Bronchial epithelial cell (primary cell): ENCODE measurements around the gene BOK. TPM values are rescaled to one million over a fixed set of nuclear protein-coding genes. Genes with fewer than 3 reads are reported as not detected.
A peak's percentile ranks its signal among the peaks of the same experiment; 100 is the strongest.

Experiments
- DNase-seq: peaks from one replicate; pipeline ENCODE4 v3.0.0-alpha.2; 2010; ENCODE audit warnings: low read depth
- FAIRE-seq: peaks from 2 replicates; lab custom pipeline; 2011; peaks lifted over from hg19 to GRCh38; lab: Jason Lieb, UNC
- H3K27me3 ChIP-seq: 2 replicates; pipeline ENCODE4 v1.5.1; 2011; ENCODE audit warnings: low read length; ENCODE audit not compliant: control insufficient read depth, insufficient read depth
- H3K36me3 ChIP-seq: 2 replicates; pipeline ENCODE4 v1.5.1; 2011; ENCODE audit warnings: low read length; ENCODE audit not compliant: control insufficient read depth, insufficient read depth
- H3K4me3 ChIP-seq: 2 replicates; pipeline ENCODE4 v1.5.1; 2011; ENCODE audit warnings: mild to moderate bottlenecking, low read depth, low read length, control low read depth
- CTCF ChIP-seq: IDR thresholded peaks from 2 replicates; pipeline ENCODE4 v1.5.1; 2011; ENCODE audit warnings: mild to moderate bottlenecking, moderate library complexity, low read length, control low read depth, inconsistent platforms; ENCODE audit not compliant: insufficient read depth, severe bottlenecking
- total RNA-seq: library from RNA; depleted of rRNA; stranded (reverse); fragments of >200 nt; gene quantifications from 2 replicates; pipeline ENCODE4 v1.2.1, GENCODE V29; 2014

The BOK gene
- total RNA-seq, 1 donor from 2014 or later = 19.5 TPM

- peaks cover 6% of the 10 kb centered on the region for H3K36me3 ChIP-seq
- H3K27me3 ChIP-seq = no peaks in the 10 kb centered on the region
- FAIRE-seq = peak; percentile 40
- TF ChIP-seq CTCF = no peak
- no peak for DNase-seq
- H3K4me3 ChIP-seq = no peak overlapping the region
These were observed 57.9 kb downstream of the BOK start for GRCh38 chr2:241616168-241617125.

DNA sequence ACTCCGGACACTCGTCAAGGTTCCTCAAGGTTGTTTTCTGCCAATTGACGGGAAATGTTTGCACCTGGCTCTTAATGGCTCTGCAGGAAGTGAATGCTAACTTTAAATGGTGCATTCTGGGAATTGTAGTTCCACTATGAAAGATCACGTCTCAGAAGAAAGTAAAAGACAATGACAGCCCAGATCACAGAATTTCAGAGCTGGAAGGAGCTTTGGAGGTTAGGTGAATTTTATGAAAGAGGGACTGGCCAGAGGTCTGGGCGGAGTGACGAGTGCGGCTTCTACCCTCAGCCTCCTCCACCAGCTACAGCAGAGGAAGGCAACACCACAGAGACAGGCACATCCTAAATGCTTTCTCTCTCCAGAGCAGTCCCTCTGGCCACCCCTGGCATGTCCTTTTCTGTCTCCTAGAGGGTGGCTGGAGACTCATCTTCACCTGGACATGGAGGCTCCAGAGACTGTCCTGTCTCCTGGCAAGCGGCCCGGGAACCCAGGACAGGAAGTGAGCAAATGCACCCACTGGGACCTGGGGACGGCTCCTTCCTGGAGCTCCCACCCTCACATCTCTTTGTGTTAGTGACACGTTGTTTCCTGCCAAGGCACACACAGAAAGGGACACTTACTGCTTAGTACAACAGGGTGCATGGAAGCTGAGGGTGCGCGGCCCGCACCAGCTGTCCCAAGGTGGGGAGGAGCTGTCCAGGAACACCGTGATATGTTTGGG is 59.0 kb downstream of the BOK start:
- FAIRE-seq (no peak), DNase-seq (peak; percentile 39)
- no peak for TF ChIP-seq CTCF
- H3K27me3 ChIP-seq = no peaks in the 10 kb centered on the region
- H3K36me3 ChIP-seq = peaks cover 6% of the 10 kb centered on the region
- H3K4me3 ChIP-seq = no peak overlapping the region

- no peaks in the 10 kb centered on the region for H3K27me3 ChIP-seq
- no peak for TF ChIP-seq CTCF
- FAIRE-seq = peak; percentile 76
- peaks cover 6% of the 10 kb centered on the region for H3K36me3 ChIP-seq
- H3K4me3 ChIP-seq = no peak overlapping the region
- no peak for DNase-seq
These were observed 59.8 kb downstream of the BOK start for GRCh38 chr2:241618296-241618805.

DNA sequence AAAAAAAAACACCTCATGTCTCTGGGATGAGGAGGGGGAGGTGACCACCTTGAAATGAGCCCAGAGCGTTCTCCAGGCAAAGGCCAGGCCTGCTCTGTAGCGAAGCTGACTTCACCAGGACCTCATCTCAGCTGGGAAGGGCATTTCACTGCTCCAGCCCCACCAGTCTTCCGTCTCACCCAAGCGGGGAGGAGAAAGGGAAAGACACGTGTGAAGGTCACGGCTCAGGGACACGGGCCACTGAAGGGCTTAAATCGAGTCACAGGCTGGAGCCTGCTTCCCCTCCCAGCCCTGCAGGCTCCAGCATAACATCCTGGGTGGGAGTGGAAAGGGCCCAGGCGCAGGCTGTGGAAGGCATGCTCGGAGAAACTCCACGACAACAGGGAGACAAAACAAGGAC is 60.3 kb downstream of the BOK start:
- no peak overlapping the region for H3K4me3 ChIP-seq
- FAIRE-seq (no peak), DNase-seq (no peak)
- peaks cover 6% of the 10 kb centered on the region for H3K36me3 ChIP-seq
- no peaks in the 10 kb centered on the region for H3K27me3 ChIP-seq
- TF ChIP-seq CTCF = no peak

DNA sequence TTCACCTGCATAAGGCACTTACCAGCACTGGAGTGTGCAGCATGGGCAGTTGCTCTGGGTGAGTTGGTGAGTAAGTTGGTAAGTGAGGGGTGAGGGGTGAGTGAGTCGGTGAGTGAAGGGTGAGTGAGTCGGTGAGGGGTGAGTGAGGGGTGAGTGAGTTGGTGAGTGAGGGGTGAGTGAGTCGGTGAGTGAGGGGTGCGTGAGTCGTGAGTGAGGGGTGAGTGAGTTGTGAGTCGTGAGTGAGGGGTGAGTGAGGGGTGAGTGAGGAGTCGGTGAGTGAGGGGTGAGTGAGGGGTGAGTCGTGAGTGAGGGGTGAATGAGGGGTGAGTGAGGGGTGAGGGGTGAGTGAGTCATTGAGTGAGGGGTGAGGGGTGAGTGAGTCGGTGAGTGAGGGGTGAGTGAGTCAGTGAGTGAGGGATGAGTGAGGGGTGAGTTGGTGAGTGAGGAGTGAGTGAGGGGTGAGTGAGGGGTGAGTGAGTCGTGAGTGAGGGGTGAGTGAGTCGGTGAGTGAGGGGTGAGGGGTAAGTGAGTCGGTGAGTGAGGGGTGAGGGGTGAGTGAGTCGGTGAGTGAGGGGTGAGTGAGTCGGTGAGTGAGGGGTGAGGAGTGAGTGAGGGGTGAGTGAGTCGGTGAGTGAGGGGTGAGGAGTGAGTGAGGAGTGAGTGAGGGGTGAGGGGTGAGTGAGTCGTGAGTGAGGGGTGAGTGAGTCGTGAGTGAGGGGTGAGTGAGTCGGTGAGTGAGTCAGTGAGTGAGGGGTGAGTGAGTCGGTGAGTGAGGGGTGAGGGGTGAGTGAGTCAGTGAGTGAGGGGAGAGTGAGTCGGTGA is 61.3 kb downstream of the BOK start:
- Histone ChIP-seq H3K27me3 (no peaks in the 10 kb centered on the region), H3K4me3 (no peak overlapping the region), H3K36me3 (peaks cover 6% of the 10 kb centered on the region)
- no peak for TF ChIP-seq CTCF
- no peak for FAIRE-seq
- no peak for DNase-seq
